Stomach (tissue), 4 donors: ENCODE measurements around the gene CCNYL1.

Experiments
- CTCF ChIP-seq, 7 experiments: fragments of 450-650 bp in 4 of 7; fragments of 200-600 bp in 3 of 7; sonication (generic) in 3 of 7; IDR thresholded peaks; one replicate each; pipeline ENCODE4 v1.5.1; 2016 to 2019; ENCODE audit warnings: antibody characterized with exemption in 7 of 7, control low read depth in 2 of 7, mild to moderate bottlenecking in 1 of 7
- EP300 ChIP-seq: sonication (generic); formaldehyde crosslinking; IDR thresholded peaks from one replicate; pipeline ENCODE4 v1.6.1; 2017; ENCODE audit warnings: antibody characterized with exemption
- POLR2A ChIP-seq, 4 donors: fragments of 450-650 bp; IDR thresholded peaks; one replicate each; pipeline ENCODE4 v1.6.1; 2016; ENCODE audit warnings: antibody characterized with exemption in 4 of 4, control low read depth in 2 of 4, mild to moderate bottlenecking in 1 of 4, moderate library complexity in 1 of 4
- POLR2AphosphoS5 ChIP-seq, 3 donors: sonication (generic); formaldehyde crosslinking; IDR thresholded peaks; one replicate each; pipeline ENCODE4 v1.6.1; 2016; ENCODE audit warnings: antibody characterized with exemption in 3 of 3

GRCh38 chr2:207710814-207711740, at the start of gene CCNYL1:
- TF ChIP-seq CTCF (IDR thresholded peaks at IDR 0.05) = peak in 4 of 7 experiments; percentile 5 to 42 (median 21)
- TF ChIP-seq POLR2A (IDR thresholded peaks at IDR 0.05) = peak in 2 of 4 donors; percentile 65 to 92
- no peak for TF ChIP-seq EP300
- peak; percentile 95 to 98 (median 96) for TF ChIP-seq POLR2AphosphoS5 (IDR thresholded peaks at IDR 0.05)
